Smooth muscle cell (in vitro differentiated cells): Measurements from ENCODE around the gene ATF6. TPM values are rescaled to one million over a fixed set of nuclear protein-coding genes. Genes with fewer than 3 reads are reported as not detected.

ENCODE experiments used
- DNase-seq: peaks from one replicate; lab custom pipeline; 2025; ENCODE audit not compliant: unreplicated experiment; lab: John Stamatoyannopoulos, UW
- H2AFZ ChIP-seq: fragments of 200-600 bp; sonication (generic); 2 replicates; pipeline ENCODE4 v1.6.0; 2016; ENCODE audit warnings: antibody characterized with exemption, low read depth, mild to moderate bottlenecking
- H3F3A ChIP-seq: fragments of 200-600 bp; sonication (generic); 2 replicates; pipeline ENCODE4 v1.6.0; 2017; ENCODE audit warnings: antibody characterized with exemption, low read depth
- H3K27ac ChIP-seq: fragments of 200-600 bp; sonication (generic); 2 replicates; pipeline ENCODE4 v1.5.1; 2016; ENCODE audit warnings: low read depth, mild to moderate bottlenecking
- H3K27me3 ChIP-seq: fragments of 200-600 bp; sonication (generic); 2 replicates; pipeline ENCODE4 v1.6.1; 2016; ENCODE audit warnings: low read depth, mild to moderate bottlenecking
- H3K36me3 ChIP-seq: fragments of 200-600 bp; sonication (generic); 2 replicates; pipeline ENCODE4 v1.5.1; 2016; ENCODE audit warnings: low read depth
- H3K4me1 ChIP-seq: fragments of 200-600 bp; sonication (generic); 2 replicates; pipeline ENCODE4 v1.5.1; 2016; ENCODE audit warnings: low read depth
- H3K4me2 ChIP-seq: fragments of 200-600 bp; sonication (generic); 2 replicates; pipeline ENCODE4 v1.6.0; 2016; ENCODE audit warnings: mild to moderate bottlenecking
- H3K4me3 ChIP-seq: fragments of 200-600 bp; sonication (generic); 2 replicates; pipeline ENCODE4 v1.5.1; 2016; ENCODE audit warnings: mild to moderate bottlenecking
- H3K79me2 ChIP-seq: fragments of 200-600 bp; sonication (generic); 2 replicates; pipeline ENCODE4 v1.6.0; 2016; ENCODE audit warnings: low read depth, mild to moderate bottlenecking
- H3K9ac ChIP-seq: fragments of 200-600 bp; sonication (generic); 2 replicates; pipeline ENCODE4 v1.6.0; 2016; ENCODE audit warnings: low read depth
- H3K9me3 ChIP-seq: fragments of 200-600 bp; sonication (generic); replicated peaks from 2 replicates; pipeline ENCODE4 v1.5.1; 2016; ENCODE audit warnings: low read depth
- H4K20me1 ChIP-seq: fragments of 200-600 bp; sonication (generic); 2 replicates; pipeline ENCODE4 v1.6.0; 2016; ENCODE audit warnings: low read depth
- WGBS: methylation state at CpG from one replicate; pipeline ENCODE4 v1.1.7; 2016; ENCODE audit warnings: low lambda C conversion rate; 5-methylcytosine and 5-hydroxymethylcytosine counted together
- polyA plus RNA-seq: library from polyadenylated mRNA; unstranded; fragments of >200 nt; fragmentation: Nextera tagmentation; extraction: Ambion mirVana; gene quantifications from 2 replicates; pipeline ENCODE4 v1.2.1, GENCODE V29; 2016
- total RNA-seq: library from RNA; depleted of rRNA; stranded (reverse); fragments of >200 nt; gene quantifications from 2 replicates; pipeline ENCODE4 v1.2.3, GENCODE V29; 2014
- TF ChIP-seq, protein P1 (sequence below): fragments of 200-600 bp; sonication (generic); IDR thresholded peaks from 2 replicates; pipeline ENCODE4 v1.5.1; 2017; ENCODE audit warnings: borderline replicate concordance, mild to moderate bottlenecking, antibody characterized with exemption; ENCODE audit not compliant: insufficient read depth, poor library complexity, severe bottlenecking

ATF6 gene
- total and polyA plus RNA-seq, 2 experiments from 2014 or later, result 7.8 to 22.9 TPM

DNA sequence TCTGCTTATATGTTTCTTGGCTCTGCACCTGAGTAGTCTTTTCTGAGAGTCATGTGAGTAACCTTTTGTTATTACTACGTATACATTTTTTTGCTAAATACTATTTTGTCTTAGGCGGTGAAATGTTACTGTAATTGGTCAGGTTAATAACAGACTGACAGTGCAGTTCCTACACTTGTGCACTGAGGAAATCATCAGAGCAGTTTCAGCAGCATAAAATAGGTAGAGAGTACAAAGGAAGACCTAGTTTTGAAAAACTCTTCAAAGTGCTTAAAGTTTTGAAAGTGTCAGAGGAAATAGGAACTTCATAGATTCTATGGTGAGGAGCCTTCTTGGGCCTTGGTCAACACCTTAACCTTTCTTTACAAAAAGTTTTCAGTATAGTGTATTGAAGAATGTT, 11.1 kb downstream of the ATF6 start:
- Histone ChIP-seq H3K4me2 (no peak overlapping the region), H3K79me2 (peaks cover 30% of the 10 kb centered on the region), H3F3A (no peaks in the 10 kb centered on the region), H3K27me3 (no peaks in the 10 kb centered on the region), H3K9me3 (no peaks in the 10 kb centered on the region), H3K4me3 (no peak overlapping the region), H3K36me3 (no peaks in the 10 kb centered on the region), H4K20me1 (peaks cover 42% of the 10 kb centered on the region), H2AFZ (no peak overlapping the region), H3K9ac (no peak overlapping the region), H3K27ac (no peak overlapping the region), H3K4me1 (no peaks in the 10 kb centered on the region)
- 95% methylated on average over 2 of the region's 2 CpGs for WGBS
- no peak for DNase-seq
- TF ChIP-seq, protein P1, sequence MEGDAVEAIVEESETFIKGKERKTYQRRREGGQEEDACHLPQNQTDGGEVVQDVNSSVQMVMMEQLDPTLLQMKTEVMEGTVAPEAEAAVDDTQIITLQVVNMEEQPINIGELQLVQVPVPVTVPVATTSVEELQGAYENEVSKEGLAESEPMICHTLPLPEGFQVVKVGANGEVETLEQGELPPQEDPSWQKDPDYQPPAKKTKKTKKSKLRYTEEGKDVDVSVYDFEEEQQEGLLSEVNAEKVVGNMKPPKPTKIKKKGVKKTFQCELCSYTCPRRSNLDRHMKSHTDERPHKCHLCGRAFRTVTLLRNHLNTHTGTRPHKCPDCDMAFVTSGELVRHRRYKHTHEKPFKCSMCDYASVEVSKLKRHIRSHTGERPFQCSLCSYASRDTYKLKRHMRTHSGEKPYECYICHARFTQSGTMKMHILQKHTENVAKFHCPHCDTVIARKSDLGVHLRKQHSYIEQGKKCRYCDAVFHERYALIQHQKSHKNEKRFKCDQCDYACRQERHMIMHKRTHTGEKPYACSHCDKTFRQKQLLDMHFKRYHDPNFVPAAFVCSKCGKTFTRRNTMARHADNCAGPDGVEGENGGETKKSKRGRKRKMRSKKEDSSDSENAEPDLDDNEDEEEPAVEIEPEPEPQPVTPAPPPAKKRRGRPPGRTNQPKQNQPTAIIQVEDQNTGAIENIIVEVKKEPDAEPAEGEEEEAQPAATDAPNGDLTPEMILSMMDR, result no peak

DNA sequence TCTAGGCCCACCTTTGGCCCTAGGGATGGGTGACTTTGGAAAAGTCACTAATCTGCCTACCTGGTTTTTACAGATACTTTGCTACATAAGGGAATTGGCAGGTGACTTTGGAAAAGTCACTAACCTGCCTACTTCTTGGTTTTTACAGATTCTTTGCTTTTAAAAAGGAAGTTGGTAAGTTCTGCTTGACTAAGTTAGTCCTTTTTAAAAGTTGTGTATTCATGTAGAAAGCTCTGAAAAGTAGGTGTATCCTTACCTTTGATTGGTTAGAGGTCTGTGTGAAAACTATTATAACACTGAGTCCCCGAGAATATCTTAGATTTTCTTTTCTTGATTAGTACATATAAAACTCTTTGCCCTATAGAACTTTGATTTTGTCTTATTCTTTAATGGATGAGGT, 12.4 kb downstream of the ATF6 start:
- H3K9ac ChIP-seq, result no peak overlapping the region
- peaks cover 39% of the 10 kb centered on the region for H4K20me1 ChIP-seq
- H3F3A ChIP-seq, result no peaks in the 10 kb centered on the region
- no peak overlapping the region for H3K4me2 ChIP-seq
- TF ChIP-seq, protein P1, result no peak
- no peaks in the 10 kb centered on the region for H3K4me1 ChIP-seq
- DNase-seq, result no peak
- H2AFZ ChIP-seq, result no peak overlapping the region
- no peak overlapping the region for H3K27ac ChIP-seq
- 95% methylated on average over 1 of the region's 1 CpG for WGBS
- H3K36me3 ChIP-seq, result no peaks in the 10 kb centered on the region
- H3K9me3 ChIP-seq, result no peaks in the 10 kb centered on the region
- no peaks in the 10 kb centered on the region for H3K27me3 ChIP-seq
- no peak overlapping the region for H3K4me3 ChIP-seq
- peaks cover 27% of the 10 kb centered on the region for H3K79me2 ChIP-seq

DNA sequence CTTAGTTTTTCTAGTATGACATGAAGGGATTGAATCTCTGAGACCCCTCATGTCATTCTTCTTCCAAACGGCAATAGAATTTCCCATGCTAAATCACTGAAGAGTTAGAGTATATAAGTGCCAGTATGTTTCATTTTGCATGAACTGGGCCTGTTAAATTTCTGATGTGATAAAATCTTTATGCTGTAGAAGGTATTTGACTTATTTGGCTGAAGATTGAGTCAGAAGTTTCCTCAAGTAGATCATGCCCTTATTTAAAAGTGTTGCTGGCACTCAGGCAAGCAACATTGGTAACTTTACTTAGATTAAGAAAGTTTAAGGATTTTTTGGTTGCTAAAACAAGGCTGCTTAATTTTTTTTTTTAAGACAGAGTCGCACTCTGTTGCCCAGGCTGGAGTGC, 13.3 kb downstream of the ATF6 start:
- H3K79me2 ChIP-seq, result peaks cover 20% of the 10 kb centered on the region
- H3K9ac ChIP-seq, result no peak overlapping the region
- H4K20me1 ChIP-seq, result peaks cover 39% of the 10 kb centered on the region
- H3F3A ChIP-seq, result no peaks in the 10 kb centered on the region
- no peak overlapping the region for H2AFZ ChIP-seq
- no peaks in the 10 kb centered on the region for H3K9me3 ChIP-seq
- H3K4me1 ChIP-seq, result no peaks in the 10 kb centered on the region
- WGBS, result 89% methylated on average over 2 of the region's 2 CpGs
- no peak overlapping the region for H3K27ac ChIP-seq
- no peaks in the 10 kb centered on the region for H3K36me3 ChIP-seq
- H3K4me2 ChIP-seq, result no peak overlapping the region
- TF ChIP-seq, protein P1, result no peak
- no peaks in the 10 kb centered on the region for H3K27me3 ChIP-seq
- no peak overlapping the region for H3K4me3 ChIP-seq
- DNase-seq, result no peak

DNA sequence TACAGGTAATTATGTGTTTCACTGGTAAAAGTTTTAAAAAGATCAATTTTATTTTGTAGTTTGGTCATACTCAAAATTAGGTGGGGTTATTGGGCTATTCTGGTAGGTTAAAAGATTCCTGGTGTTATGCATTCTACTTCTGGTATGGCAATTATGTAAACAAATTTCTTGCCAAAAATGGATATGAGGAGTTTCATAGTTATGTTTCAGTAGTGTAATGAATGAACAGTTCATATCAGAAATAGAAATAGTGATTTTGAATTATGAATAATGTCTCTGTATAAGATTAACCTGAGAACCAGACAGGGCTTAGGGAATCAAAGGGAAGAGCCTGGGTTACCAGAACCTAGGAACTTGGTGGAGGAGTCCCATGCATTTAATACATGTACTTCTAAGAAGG, 15.9 kb downstream of the ATF6 start:
- H3K4me3 ChIP-seq, result no peak overlapping the region
- no peak overlapping the region for H3K9ac ChIP-seq
- peaks cover 14% of the 10 kb centered on the region for H4K20me1 ChIP-seq
- TF ChIP-seq, protein P1, result no peak
- H3F3A ChIP-seq, result no peaks in the 10 kb centered on the region
- H3K79me2 ChIP-seq, result peaks cover 9% of the 10 kb centered on the region
- no peaks in the 10 kb centered on the region for H3K27me3 ChIP-seq
- no peak for DNase-seq
- no peak overlapping the region for H3K4me2 ChIP-seq
- no peak overlapping the region for H3K27ac ChIP-seq
- H2AFZ ChIP-seq, result no peak overlapping the region
- H3K4me1 ChIP-seq, result no peaks in the 10 kb centered on the region
- H3K9me3 ChIP-seq, result no peaks in the 10 kb centered on the region
- no peaks in the 10 kb centered on the region for H3K36me3 ChIP-seq
